Measurements from ENCODE around the gene ZNF771. TPM values are rescaled to one million over a fixed set of nuclear protein-coding genes. Genes with fewer than 3 reads are reported as not detected.

The ZNF771 gene
- total RNA-seq, 1 donor from 2014 or later, result 3.8 TPM

GRCh38 chr16:30417529-30418349, 10.3 kb downstream of the ZNF771 start:
- Histone ChIP-seq H3K4me3 (peak overlapping the region; percentile 68), H3K27me3 (ENCODE audit: low read depth) (no peaks in the 10 kb centered on the region), H3K9me3 (no peaks in the 10 kb centered on the region), H3K27ac (peak overlapping the region; percentile 88), H3K4me1 (peaks cover 16% of the 10 kb centered on the region), H3K36me3 (peaks cover 21% of the 10 kb centered on the region)
- intact Hi-C loops (cut with DNase I), result no loop called here
- peak; percentile 41 for TF ChIP-seq CTCF (IDR thresholded peaks at IDR 0.05)
- ATAC-seq (peak; percentile 97 to 98), DNase-seq (peak; percentile 94)

- TF ChIP-seq CTCF (IDR thresholded peaks at IDR 0.05), result no peak
- Histone ChIP-seq H3K27ac (peak overlapping the region; percentile 88), H3K27me3 (ENCODE audit: low read depth) (no peaks in the 10 kb centered on the region), H3K4me1 (peaks cover 16% of the 10 kb centered on the region), H3K4me3 (peak overlapping the region; percentile 68), H3K36me3 (peaks cover 27% of the 10 kb centered on the region), H3K9me3 (no peaks in the 10 kb centered on the region)
- no peak for ATAC-seq
- no peak for DNase-seq
- intact Hi-C loops (cut with DNase I), result no loop called here
These were observed 11.2 kb downstream of the ZNF771 start for GRCh38 chr16:30418350-30419181.

- H3K4me1 ChIP-seq, result peaks cover 16% of the 10 kb centered on the region
- no peaks in the 10 kb centered on the region for H3K9me3 ChIP-seq
- ATAC-seq (no peak), DNase-seq (no peak)
- H3K36me3 ChIP-seq, result peaks cover 32% of the 10 kb centered on the region
- no peak for TF ChIP-seq CTCF (IDR thresholded peaks at IDR 0.05)
- no peaks in the 10 kb centered on the region for H3K27me3 ChIP-seq (ENCODE audit: low read depth)
- intact Hi-C loops (cut with DNase I), result no loop called here
- no peak overlapping the region for H3K4me3 ChIP-seq
- no peak overlapping the region for H3K27ac ChIP-seq
These were observed 13.6 kb downstream of the ZNF771 start for GRCh38 chr16:30421010-30421409.

GRCh38 chr16:30428055-30428454, 20.6 kb downstream of the ZNF771 start:
- no peak for TF ChIP-seq CTCF (IDR thresholded peaks at IDR 0.05)
- H3K27ac ChIP-seq, result no peak overlapping the region
- no peak for ATAC-seq
- peaks cover 18% of the 10 kb centered on the region for H3K4me1 ChIP-seq
- H3K36me3 ChIP-seq, result peaks cover 23% of the 10 kb centered on the region
- no peaks in the 10 kb centered on the region for H3K27me3 ChIP-seq (ENCODE audit: low read depth)
- intact Hi-C loops (cut with DNase I), result no loop called here
- H3K9me3 ChIP-seq, result no peaks in the 10 kb centered on the region
- no peak overlapping the region for H3K4me3 ChIP-seq
- DNase-seq, result no peak

GRCh38 chr16:30429418-30429677, 21.9 kb downstream of the ZNF771 start:
- H3K36me3 ChIP-seq, result peaks cover 10% of the 10 kb centered on the region
- TF ChIP-seq CTCF (IDR thresholded peaks at IDR 0.05), result no peak
- intact Hi-C loops (cut with DNase I), result no loop called here
- DNase-seq, result no peak
- no peaks in the 10 kb centered on the region for H3K9me3 ChIP-seq
- H3K27me3 ChIP-seq (ENCODE audit: low read depth), result no peaks in the 10 kb centered on the region
- peak overlapping the region; percentile 73 for H3K27ac ChIP-seq
- no peak for ATAC-seq
- peaks cover 18% of the 10 kb centered on the region for H3K4me1 ChIP-seq
- peak overlapping the region; percentile 91 for H3K4me3 ChIP-seq
